ENCODE data around the gene FOXA1. TPM values are rescaled to one million over a fixed set of nuclear protein-coding genes. Genes with fewer than 3 reads are reported as not detected.

The FOXA1 gene
- total RNA-seq, 1 donor from 2014 or later, result 19.7 TPM

- peaks cover 28% of the 10 kb centered on the region for H3K4me1 Mint-ChIP-seq
- DNase-seq (ENCODE audit: low spot score in 2 of 2, unreplicated experiment in 2 of 2), result no peak
- TF ChIP-seq, protein P1, sequence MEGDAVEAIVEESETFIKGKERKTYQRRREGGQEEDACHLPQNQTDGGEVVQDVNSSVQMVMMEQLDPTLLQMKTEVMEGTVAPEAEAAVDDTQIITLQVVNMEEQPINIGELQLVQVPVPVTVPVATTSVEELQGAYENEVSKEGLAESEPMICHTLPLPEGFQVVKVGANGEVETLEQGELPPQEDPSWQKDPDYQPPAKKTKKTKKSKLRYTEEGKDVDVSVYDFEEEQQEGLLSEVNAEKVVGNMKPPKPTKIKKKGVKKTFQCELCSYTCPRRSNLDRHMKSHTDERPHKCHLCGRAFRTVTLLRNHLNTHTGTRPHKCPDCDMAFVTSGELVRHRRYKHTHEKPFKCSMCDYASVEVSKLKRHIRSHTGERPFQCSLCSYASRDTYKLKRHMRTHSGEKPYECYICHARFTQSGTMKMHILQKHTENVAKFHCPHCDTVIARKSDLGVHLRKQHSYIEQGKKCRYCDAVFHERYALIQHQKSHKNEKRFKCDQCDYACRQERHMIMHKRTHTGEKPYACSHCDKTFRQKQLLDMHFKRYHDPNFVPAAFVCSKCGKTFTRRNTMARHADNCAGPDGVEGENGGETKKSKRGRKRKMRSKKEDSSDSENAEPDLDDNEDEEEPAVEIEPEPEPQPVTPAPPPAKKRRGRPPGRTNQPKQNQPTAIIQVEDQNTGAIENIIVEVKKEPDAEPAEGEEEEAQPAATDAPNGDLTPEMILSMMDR (IDR thresholded peaks at IDR 0.05; ENCODE audit: unreplicated experiment), result no peak
- no peak overlapping the region for H3K4me3 Mint-ChIP-seq
- H3K9me3 Mint-ChIP-seq, result peaks cover under 1% of the 10 kb centered on the region
- no peak overlapping the region for H3K27ac Mint-ChIP-seq
- no peaks in the 10 kb centered on the region for H3K36me3 Mint-ChIP-seq
- no peaks in the 10 kb centered on the region for H3K27me3 Mint-ChIP-seq (ENCODE audit: low read depth)
Observed at GRCh38 chr14:37544407-37544806, 50.6 kb downstream of the FOXA1 start.

DNA sequence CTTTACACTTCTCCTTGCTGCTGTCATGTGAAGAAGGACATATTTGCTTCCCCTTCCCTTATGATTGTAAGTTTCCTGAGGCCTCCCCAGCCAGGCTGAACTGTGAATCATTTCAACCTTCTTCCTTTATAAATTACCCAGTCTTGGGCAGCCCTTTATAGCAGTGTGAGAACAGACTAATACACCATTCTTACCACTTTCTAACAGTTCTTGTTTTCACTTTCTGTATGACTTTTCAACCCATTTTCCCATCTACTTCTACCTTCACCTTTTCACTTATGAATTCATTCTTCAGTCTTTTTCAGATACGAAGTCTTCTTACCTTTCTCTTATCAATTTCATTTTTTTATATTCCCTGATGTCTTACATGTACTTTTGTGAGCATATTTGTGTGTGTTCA, 55.1 kb downstream of the FOXA1 start:
- no peak overlapping the region for H3K27ac Mint-ChIP-seq

More for the DNA sequence above, 55.1 kb downstream of the FOXA1 start:
- TF ChIP-seq, protein P1 (IDR thresholded peaks at IDR 0.05; ENCODE audit: unreplicated experiment), result no peak
- H3K4me1 Mint-ChIP-seq, result peaks cover 8% of the 10 kb centered on the region
- DNase-seq (ENCODE audit: low spot score in 2 of 2, unreplicated experiment in 2 of 2), result no peak
- H3K27me3 Mint-ChIP-seq (ENCODE audit: low read depth), result no peaks in the 10 kb centered on the region
- H3K36me3 Mint-ChIP-seq, result no peaks in the 10 kb centered on the region
- no peak overlapping the region for H3K4me3 Mint-ChIP-seq
- H3K9me3 Mint-ChIP-seq, result peaks cover 4% of the 10 kb centered on the region

Other genes starting within 250 kb of the FOXA1 start
- 2.7 to 3.5 TPM (median 2.8 TPM) in 3 replicates for gene TTC6, start 380 bp upstream of the FOXA1 start, total RNA-seq